Middle frontal gyrus (tissue), 1 donor: Measurements from ENCODE around the gene KNL1.
"Not testable (repeated sequence)": the region's sequence is repeated elsewhere in the genome, so short reads cannot be mapped to it uniquely, and the experiment has no call there.

Experiments
- DNase-seq: peaks from one replicate; pipeline ENCODE4 v3.0.0-alpha.2; 2015; ENCODE audit warnings: low spot score; ENCODE audit errors: extremely low spot score

Gene KNL1

GRCh38 chr15:40650479-40650878 lies 56.4 kb downstream of the KNL1 start:
- no peak for DNase-seq

DNA sequence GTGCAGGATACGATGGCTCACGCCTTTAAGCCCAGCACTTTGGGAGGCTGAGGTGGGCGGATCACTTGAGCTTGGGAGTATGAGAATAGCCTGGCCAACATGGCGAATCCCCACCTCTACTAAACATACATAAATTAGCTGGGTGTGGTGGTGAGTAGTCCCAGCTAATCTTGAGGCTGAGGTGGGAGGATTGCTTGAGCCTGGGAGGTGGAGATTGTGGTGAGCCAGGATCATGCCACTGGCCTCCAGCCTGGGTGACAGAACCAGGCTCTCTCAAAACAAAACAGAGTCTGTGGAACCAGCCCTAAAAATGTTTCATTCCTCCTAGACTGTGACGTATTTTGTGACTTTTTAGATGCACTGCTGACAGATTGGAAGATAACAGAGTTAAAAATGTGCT lies 66.6 kb downstream of the KNL1 start:
- DNase-seq: no peak

DNA sequence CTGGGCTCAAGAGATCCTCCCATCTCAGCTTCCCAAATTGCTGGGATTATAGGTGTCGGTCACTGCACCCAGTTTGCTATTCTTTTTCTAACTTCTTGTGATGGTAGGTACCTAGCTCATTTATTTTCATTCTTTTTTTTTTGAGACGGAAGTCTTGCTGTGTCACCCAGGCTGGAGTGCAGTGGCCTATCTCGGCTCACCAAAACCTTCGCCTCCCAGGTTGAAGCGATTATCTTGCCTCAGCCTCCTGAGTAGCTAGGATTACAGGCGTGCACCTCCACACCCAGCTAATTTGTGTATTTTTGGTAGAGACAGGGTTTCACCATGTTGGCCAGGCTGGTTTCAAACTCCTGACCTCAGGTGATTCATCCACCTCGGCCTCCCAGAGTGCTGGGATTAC lies 70.9 kb downstream of the KNL1 start:
- no peak for DNase-seq

GRCh38 chr15:40676290-40676689 lies 82.2 kb downstream of the KNL1 start:
- DNase-seq: not testable (repeated sequence)

GRCh38 chr15:40676906-40677305 lies 82.9 kb downstream of the KNL1 start:
- not testable (repeated sequence) for DNase-seq

- no peak for DNase-seq
These were observed 86.1 kb downstream of the KNL1 start for GRCh38 chr15:40680151-40680550.

GRCh38 chr15:40680959-40681358 lies 86.9 kb downstream of the KNL1 start:
- DNase-seq: not testable (repeated sequence)

DNA sequence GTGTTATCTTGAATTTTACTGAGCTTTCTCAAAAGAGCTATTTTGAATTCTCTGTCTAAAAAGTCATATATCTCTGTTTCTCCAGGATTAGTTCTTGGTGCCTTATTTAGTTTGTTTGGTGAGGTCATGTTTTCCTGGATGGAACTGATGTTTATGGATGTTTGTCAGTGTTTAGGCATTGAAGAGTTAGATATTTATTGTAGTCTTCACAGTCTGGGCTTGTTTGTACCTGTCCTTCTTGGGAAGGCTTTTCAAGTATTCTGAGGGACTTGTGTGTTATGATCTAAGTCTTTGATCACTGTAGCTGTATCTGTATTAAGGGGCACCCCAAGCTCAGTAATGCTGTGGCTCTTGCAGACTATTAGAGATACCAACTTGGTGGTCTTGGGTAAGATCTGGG lies 90.3 kb downstream of the KNL1 start:
- DNase-seq: no peak

GRCh38 chr15:40685376-40685775 lies 91.3 kb downstream of the KNL1 start:
- no peak for DNase-seq

DNA sequence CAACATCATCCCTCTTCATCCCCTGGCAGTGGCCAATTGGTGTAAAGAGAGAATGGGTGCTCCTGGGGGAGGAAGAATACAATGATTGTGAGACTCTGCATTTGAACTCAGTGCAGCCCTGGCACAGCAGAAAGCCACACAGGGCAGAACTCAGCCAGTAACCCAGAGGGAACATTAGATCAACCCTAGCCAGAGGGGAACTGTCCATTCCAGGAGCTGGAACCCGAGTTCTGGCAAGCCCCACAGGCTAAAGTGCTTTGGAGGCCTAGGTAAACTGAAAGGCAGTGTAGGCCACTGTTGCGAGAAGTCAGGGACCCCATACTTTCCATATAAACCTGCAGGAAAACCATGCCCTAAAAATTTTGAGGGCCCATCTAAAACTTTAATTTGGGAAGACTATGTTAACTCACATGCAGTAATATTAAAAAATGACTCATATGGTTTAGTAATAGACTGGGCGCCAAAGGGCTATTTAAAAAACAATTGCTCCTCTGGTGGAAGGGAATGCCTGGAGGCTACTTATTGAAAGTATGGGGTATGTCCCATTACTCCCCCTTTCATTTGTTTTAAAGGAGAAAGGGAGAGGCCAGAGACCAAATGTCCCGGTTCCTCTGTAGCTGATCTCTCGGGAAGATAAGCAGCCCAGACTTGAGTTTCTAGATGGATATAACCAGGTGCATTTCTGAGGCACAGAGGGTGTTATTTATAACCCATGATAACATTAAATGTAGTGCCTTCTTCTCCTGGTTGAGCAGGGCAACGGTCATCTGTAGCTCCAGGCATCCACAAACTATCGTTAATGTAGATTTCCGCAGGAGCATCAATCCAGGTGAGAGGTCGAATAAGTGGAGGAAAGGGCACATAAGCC lies 95.1 kb downstream of the KNL1 start:
- no peak for DNase-seq

- DNase-seq: no peak
These were observed 97.7 kb downstream of the KNL1 start for GRCh38 chr15:40691737-40692136.

DNA sequence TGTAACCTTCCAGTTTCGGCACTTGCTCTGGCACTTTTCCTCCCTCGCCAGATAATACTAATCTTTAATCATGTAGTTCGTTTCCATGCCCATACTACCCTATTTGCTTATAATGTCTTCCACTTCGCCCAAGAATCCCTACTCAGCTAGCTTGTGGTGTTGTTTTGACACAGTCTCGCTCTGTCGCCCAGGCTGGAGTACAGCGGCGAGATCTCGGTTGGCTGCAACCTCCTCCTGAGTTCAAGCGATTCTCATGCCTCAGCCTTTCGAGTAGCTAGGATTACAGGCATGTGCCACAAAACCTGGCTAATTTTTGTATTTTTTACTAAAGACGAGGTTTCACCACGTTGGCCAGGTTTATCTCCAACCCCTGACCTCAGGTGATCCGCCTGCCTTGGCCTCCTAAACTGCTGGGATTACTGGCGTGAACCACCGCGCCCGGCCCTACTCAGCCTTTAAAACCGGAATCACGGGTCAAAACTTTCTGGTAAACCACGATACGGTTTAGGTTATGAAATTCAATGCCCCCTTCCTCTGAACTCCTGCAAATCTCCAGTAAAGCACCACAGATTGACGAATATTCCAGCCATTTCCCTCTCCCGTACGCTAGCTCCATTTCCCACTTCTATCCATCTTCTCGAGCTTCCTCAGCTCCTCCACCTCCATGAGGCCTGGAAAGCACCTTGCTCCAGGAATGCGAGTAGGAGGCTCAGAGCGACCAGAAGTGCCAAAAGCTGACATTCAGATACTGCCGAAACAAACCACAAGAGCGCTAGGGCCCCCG lies 100.0 kb downstream of the KNL1 start:
- no peak for DNase-seq

DNA sequence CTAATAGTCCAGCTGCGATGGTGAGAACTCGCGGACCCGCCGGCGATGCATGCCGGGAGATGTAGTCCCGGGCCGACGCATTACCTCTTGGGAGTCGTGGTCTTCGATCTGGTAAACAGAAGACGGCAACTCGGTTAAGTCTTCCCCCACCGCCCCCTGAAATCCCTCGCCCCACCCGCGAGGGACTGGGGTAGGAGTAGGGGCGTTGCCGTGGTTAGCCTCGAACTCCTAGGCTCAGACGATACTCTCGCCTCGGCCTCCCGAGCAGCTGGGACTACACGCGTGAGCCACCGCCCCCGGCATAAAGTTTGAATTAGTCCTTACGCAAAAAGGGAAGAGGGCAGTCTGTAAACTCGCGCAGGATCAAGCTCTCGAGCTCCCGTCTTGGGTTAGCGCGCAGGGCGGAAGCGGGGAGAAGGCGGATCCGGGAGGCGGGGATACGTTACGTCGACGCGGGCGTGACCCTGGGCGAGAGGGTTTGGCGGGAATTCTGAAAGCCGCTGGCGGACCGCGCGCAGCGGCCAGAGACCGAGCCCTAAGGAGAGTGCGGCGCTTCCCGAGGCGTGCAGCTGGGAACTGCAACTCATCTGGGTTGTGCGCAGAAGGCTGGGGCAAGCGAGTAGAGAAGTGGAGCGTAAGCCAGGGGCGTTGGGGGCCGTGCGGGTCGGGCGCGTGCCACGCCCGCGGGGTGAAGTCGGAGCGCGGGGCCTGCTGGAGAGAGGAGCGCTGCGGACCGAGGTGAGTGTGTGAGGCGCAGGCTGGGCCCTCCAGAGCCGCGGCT lies 100.8 kb downstream of the KNL1 start, which contains the start of gene RAD51:
TSS of gene RAD51 (plus strand) at position 487 of the 781 bp plus-strand sequence. CDS start 3,585 bp downstream, outside the sequence.
- peak; percentile 80 for DNase-seq

DNA sequence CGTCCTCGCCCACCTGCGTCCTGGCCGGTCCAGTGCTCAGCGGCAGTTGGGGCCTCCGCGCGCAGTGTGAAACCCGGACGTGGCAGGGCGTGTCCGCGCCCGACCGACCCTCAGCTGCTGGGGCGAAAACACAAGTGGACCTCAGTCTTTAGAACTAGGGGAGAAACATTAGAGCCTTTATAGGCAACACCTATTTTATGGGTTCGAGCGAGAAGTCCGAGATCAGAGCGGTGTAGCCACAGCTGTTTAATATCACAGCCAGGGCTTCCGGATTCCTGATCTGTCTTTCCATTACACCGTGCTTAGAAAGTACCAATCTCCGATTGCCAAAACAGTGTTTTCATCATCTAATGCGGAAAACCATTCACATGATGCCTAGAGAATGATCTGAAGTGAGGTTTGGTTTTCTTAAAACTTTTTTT lies 101.4 kb downstream of the KNL1 start:
- no peak for DNase-seq

DNA sequence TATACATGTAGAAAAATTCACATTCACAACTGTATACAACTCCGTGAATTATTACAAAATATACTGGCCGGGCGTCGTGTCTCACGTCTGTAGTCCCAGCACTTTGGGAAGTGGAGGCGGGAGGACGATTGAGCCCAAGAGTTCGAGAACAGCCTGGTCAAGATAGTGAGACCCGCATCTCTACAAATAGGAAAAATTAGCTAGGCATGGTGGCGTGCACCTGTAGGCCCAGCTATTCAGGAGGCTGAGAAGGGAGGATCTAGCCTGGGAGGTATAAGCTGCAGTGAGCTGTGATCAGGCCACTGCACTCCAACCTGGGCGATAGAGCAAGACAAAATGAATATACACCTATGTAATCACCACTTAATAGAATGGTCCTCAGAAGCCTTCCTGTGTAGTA lies 102.2 kb downstream of the KNL1 start:
- DNase-seq: no peak

DNA sequence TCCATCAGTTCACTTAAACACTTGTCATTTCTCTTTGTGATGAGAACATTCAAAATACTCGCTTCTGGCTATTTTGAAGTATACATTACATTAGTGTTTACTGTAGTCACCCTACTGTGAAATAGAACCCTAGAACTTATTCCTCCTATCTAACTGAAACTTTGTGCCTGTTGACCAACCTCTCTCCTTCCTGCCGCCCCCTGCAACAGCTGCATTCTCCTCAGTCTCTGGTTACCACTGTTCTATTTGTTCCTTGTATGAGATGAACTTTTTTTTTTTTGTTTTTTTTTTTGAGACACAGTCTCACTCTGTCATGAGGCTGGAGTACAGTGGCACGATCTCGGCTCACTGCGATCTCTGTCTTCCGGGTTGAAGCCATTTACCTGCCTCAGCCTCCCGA lies 103.9 kb downstream of the KNL1 start:
- no peak for DNase-seq

- DNase-seq: no peak
These were observed 108.0 kb downstream of the KNL1 start for GRCh38 chr15:40702077-40702476.

DNA sequence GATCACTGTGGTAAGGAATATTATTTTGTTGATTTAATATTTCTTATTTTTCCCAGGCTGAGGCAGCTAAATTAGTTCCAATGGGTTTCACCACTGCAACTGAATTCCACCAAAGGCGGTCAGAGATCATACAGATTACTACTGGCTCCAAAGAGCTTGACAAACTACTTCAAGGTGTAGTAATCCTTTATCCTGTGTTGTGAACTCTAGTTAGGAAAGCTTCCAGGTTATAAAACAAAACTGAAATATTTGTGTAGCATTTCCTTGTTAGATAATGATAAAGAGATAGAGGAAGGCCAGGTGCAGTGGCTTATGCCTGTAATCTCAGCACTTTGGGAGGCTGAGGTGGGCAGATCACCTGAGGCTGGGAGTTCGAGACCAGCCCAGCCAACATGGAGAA lies 112.1 kb downstream of the KNL1 start:
- no peak for DNase-seq
